Head of caudate nucleus (tissue), 42 donors: ENCODE results near the gene CLN6.

Experiments used
- DNase-seq, 42 donors: peaks; one replicate each; pipeline versions ENCODE4 v3.0.0 to v3.0.0-alpha.2; 2020 to 2021; ENCODE audit warnings: mixed read lengths in 7 of 42
- intact Hi-C: fragments of 100-400 bp; cut with DNase I; formaldehyde crosslinking; loops from one replicate; pipeline ENCODE4 v1.15.0; 2022

CLN6 gene

DNA sequence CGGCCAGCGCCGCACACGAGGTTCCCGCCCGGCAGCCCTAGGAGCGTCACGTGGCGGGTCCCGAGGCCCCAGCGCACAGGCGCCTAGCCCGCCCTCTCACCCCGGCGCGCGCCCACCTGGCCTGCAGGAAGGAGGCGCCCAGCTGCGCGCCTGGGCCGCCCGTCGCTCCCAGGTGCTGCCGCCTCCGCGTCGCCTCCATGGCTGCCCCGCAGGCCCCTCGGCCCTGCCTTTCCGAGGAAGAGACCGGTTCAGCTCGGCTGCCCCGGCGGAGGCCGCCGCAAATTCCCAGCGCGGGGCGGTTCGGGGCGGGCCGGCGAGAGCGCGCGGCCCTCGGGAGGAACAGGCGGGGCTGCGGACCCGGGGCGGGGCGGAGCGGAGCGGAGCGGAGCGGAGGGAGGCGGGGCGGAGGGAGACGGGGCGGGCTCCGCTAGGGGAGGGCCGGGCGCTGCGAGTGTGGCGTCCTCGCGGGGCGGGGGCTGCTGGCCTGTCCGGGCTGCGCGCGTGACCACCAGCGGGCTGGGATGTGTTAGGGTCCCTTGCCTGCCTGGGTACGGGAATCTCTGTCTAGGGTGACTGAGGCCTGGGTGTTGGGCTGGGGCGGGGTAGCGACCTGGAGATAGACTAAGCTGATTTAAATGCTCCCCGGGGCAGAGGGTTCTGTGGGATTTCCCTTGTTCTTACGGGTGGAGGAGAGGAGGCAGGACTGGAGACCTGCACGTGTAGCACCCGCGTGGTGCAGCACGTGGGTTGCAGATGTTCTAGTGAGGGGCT lies at the start of gene CLN6:
TSS of gene CLN6 (minus strand) at position 343 of the 771 bp plus-strand sequence. CDS start at position 199, 144 bp downstream.
- DNase-seq, result peak; percentile 63 to 93 (median 88)
- intact Hi-C loops, result no loop called here

DNA sequence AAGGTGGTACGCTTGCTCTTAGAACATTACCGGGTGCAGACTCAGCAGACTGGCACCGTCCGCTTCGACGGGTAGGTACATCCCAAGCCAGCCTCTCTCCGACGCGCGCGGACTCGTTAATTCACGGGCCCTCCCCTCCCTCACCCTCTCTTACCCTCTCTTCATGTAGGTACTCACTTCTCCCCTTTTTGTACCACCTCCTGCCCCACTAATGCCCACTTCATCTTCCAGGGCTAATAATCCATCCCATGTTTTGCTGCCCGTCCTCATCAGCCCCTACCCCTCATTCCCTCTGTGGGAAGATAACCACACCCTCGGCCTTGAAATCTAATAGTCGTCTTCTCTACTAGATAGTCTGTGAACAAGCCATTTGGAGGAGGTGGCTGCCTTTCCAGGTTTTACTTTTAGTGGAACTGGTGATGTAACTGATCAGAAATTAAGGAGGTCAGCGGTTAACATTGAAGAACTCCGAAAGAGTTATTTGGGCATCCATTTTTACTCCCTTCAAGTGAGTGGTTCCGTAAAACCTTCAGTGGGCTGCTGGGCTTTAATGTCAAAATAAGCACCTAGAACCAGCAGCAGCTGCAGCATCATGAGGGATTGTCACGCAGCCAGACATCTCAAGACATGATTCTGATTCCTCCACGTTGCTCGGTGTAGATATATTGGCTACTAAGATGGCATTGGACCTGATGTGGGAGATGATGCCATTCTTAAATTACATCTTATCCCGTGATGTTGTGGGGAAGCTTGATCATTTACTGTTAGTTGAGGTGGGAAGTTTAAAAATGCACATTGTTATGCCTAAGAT lies 49.3 kb upstream of the CLN6 start:
- intact Hi-C loops, result loop anchor here (2.0 kb wide), 1 partner anchor 22 kb away; no protein-coding TSS in a partner anchor
- peak in 10 of 42 donors; percentile 12 to 55 (median 26) for DNase-seq

DNA sequence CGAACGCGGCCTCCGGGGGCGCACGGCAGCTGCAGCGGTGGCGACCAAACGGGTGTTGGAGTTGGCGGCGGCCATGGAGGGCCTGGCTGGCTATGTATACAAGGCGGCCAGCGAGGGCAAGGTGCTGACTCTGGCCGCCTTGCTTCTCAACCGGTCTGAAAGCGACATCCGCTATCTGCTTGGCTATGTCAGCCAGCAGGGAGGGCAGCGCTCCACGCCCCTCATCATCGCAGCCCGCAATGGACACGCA lies 48.7 kb upstream of the CLN6 start:
- peak in 6 of 42 donors; percentile 28 to 64 (median 60) for DNase-seq
- intact Hi-C loops, result loop anchor here (2.0 kb wide), 1 partner anchor 21 kb away; no protein-coding TSS in a partner anchor

DNA sequence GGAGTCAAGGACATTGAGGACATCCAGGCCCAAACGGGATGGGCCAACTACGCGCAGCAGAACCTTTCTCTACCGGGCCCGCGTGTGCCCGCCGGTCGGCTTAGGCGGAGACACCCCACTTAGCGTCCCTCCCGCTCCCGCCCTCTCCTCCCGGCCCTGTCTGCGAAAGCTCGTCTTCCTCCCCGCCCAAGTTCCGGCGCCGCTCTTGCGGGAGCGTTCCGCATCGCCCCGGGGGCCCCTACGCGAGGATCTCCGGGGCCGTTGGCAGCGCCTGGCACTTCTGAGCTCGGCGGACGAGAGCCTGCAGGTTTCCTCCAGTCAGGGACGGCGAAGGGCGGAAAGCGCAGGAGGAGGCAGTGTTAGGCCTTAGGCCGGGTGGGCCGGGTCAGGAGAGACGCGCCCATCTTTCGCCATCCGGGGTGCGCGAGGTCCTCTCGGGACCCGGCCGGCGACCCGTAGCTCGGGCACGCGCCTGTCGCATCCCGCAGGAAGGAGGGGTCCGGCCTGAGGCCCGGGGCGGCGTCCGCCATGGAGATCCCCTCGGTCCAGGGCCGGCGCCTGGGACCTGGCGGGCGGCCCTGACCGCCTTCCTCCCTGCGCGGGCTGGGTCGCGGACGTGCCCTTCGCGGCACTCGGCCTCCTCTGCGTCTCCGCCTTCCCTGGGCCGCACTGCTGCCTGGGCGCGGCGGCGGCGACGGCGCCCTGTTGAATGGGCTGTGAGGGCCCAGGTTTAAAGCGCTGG lies 48.2 kb upstream of the CLN6 start, which contains the start of gene FEM1B:
TSS of gene FEM1B (plus strand) at position 143 of the 742 bp plus-strand sequence. CDS start 673 bp downstream, outside the sequence.
- DNase-seq, result peak; percentile 79 to 97 (median 92)
- intact Hi-C loops, result loop anchor here (2.0 kb wide), 1 partner anchor 21 kb away; no protein-coding TSS in a partner anchor

DNA sequence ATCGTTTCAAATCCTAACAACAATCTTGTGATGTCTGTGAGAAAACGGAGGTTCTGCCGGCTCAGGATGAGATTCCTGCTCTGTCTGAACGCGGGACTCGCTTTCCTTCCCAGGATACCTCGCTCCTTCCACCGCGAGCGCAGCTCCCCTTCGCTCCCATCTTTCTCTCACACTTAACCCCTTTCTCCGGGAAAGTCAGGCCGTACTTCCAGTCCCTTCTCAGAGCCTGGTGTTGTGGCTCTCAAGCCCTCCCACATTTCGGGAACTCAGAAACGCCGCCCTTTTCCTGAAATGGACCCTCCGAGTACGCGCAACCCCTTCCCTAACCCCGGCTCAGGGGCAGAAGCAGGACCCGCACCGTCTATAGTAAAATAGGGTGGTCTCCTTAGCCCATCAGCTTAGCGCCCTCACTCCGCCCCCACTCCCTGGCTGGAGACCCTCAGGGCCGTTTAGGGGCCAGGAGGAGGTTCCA lies 47.6 kb upstream of the CLN6 start:
- intact Hi-C loops, result no loop called here
- DNase-seq, result peak; percentile 40 to 85 (median 66)

DNA sequence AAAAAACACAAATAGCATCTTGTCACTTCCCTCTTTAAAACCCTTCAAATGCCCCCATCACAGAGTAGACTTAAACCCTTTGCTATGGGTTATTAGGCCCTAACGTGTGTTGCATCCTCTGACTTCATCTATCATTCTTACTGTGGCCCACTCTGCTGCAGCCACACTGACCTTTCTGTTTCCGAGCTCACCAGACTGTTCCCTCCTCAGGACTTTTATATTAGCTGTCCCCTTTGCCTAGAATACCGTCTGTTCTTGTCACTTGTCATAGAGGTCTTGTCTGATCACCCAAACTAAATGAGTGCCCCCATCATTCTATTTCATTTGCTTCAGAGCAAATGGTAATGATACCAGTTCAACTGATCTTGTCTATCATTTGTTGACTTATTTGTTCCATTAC lies 47.1 kb upstream of the CLN6 start:
- intact Hi-C loops, result no loop called here
- no peak for DNase-seq

DNA sequence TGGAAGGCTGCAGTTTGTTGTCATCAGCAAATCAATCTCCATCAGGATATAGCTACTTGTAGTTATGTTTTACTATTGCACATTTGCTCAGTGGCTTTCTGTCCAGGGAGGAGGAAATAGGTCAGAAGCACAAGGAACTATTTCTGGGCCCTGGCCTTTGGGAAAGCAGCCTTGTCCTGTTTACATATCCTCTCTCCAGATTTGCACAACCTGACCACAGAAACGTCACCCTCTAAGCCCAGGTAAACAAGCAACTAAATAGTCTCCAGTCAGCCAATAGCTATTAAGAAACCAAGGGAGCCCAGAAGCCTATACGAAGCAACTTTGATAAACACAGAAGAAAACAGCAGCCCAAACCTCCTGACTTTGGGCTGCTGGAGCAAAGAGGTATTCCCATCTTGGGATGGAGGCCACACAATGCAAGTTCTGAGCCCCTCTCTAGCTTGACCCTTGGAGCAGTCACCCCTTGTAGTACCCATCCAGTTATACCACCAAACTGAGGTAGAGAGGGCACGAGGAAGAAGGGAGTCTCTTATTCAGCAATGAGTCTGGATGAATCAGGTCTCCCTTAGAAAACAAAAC lies 45.7 kb upstream of the CLN6 start:
- no peak for DNase-seq
- intact Hi-C loops, result no loop called here

DNA sequence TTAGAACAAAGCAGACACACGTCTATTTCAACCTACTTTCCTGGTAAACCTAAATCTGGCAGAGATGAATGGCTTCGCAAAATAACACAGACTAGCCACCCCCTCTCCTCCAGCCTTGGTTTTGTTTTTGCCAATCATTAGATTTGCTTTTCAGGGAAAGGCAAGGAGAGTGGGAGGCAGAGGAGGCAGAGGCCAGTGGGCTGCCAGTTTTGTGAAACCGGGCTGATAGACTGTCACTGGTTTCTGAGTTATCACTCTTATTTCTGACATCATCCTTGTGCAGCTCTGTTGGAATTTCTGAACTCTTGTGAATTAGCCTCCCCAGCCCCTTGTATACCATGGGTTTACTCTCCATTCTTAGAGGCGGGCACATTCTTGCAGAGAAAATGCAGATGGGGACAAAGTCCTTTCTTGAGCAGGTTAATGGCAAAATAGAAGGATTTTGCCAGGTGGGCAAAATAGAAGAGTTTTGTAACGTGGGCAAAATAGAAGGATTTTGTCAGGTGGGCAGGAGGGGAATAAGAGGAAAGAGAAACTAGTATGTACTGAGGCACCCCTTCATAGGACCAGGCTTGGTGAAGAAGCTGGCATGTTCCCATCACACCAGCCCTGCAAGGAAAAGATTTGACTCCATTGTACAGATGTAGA lies 44.8 kb upstream of the CLN6 start:
- intact Hi-C loops, result no loop called here
- DNase-seq, result peak in 1 of 42 donors; percentile 48

DNA sequence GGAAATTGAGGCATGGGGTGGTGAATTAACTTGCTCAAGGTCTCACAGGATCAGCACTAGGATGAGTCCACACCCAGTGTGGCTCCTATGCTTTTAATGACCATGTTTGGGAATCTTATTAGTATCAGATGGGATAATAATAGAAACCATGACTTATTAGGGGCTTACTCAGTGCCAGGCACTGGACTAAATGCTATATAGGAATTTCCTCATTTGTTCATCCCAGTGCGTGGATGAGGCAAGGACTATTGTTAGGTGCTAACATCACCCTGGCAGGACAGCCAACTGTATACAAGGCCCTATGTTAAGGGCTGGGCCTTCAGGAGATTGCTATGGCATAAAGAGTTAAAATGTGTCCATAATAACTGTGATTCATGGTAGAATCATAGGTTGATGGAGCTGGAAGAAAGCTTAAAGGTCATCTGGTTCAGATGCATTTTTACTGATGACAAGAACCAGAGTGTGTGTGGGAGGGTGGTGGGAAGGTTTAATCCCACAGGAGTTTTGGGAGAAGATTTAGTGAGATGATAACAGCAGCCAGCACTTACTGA lies 43.3 kb upstream of the CLN6 start:
- no peak for DNase-seq
- intact Hi-C loops, result no loop called here

DNA sequence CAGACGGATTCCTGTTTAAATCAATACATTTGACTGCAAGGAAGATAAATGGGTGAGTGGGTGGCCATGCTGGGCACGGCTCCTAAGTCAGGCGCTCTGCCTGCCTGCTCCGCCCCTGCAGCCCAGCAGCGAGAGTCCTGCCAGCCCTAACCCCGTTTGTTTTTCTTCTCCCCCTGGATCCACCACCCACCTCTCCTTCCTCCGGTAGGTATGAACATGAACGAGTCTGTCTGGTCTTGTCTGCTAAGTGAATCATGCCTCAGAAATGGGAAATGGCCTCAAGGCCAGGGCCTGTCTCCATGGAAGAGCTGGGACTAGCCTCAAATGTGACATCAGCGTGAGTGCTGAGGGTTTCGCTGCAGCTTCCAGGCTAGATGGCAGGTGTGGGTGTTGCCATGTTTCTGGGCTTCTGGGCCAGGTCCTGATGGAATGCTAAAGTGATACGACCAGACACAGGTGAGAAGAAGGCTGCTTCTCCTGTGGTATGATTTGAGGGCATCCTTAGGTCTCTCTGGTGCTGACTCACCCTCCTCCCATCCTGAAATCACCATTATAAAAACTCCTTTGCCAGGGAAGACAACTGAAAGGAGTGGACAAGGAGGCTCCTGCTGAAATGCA lies 42.4 kb upstream of the CLN6 start:
- DNase-seq, result peak in 19 of 42 donors; percentile 22 to 64 (median 42)
- intact Hi-C loops, result no loop called here

DNA sequence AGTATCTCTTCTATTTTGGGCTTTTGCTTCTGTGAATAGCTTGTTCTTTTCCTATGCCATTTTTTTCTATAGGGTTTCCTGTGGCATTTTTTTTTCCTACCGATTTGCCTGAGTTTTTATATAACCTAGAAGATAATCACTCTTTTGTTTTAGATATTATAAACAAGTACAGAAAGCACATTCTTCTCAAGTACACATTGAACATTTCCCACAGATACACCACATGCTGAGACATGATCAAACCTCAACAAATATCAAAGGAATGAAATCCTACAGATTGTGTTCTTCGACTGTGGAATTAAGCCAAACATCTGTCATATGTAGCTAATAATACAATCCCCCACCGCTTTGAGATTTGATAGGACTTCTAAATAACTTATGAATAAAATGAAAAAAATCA lies 38.9 kb upstream of the CLN6 start:
- DNase-seq, result no peak
- intact Hi-C loops, result no loop called here

DNA sequence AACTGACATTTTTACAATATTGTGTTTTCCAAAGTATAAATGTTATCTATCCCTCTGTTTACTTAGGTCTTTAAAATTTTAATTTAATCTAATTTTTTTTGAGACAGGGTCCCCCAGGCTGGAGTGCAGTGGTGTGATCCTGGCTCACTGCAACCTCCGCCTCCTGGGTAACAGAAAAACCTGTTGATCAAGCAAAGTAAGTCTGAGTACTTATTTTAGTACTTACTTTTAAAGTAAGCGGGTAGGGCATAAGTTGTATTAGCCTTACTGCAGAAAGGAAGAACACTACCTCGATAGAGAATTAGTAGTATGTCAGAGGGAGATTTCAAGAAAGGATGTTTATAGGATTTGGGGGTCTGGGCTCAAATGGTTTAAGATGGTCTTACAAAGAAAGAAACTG lies 36.1 kb upstream of the CLN6 start:
- DNase-seq, result no peak
- intact Hi-C loops, result no loop called here

DNA sequence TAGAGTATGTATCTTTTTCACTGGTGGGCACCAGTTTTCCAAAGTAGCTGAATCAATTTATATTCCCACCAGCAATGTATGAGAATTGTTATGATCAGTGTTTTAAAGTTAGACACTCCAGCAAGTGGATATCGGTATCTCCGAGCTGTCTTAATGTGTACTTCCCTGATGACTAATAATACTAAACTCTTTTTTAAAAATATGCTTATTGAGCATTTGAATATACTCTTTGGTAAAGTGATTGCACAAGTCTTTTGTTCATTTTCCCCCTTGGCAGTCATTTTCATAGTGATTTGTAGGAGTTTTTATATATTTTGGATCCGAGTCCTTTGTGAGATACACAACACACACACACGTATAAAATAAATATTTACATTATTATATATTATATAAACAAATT lies 35.6 kb upstream of the CLN6 start:
- intact Hi-C loops, result no loop called here

DNA sequence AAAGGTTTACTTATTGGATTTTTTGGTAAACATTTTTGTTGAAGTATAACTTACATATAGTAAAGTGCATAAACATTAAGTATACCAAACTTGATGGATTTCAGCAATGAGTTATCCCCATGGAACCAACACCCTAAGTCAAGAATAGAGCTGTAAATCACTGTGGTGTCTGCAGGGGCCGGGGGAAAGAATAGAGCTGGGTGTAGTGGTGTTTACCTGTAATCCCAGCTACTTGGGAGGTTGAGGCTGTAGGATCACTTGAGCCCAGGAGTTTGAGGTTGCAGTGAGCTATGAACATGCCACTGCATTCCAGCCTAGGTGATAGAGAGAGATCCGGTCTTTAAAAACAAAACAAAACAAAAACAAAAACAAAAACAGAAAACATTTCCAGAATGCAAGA lies 34.8 kb upstream of the CLN6 start:
- DNase-seq, result no peak
- intact Hi-C loops, result no loop called here

More for the DNA sequence above, 35.6 kb upstream of the CLN6 start:
- no peak for DNase-seq

DNA sequence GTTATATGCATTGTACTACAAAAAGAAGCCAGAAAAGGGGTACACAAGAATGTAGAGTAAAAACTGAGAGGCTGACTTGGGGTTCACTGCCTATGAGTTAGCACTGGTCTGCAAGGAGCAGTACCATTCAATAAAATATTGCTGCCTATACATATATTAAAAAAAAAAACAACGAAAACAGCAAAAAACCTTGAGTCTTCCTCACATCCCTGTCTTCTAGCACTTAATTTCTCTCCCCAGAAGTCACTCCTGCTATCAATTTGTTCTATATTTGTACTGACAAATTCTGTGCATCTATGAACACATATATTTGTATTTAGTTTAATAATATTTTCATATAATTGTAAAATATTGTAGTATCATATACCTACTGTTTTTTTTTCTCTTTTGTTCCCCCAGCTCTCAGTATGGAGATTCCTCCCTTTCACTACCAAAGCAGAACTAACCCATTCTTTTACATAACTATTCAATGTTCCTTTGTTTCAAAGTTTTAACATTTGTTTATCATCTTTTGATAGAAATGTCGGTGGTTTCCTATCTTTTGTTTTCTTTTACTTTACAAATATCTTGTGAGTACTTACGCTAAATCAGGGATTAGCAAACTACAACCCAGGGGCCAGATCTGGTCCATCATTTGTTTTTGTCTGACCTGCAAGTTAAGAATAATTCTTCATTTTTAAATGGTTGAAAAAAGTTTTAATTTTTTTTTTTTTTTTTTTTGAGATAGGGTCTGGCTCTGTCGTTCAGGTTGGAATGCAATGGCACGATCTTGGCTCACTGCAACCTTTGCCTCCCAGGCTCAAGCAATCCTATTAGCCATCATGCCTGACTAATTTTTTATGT lies 33.2 kb upstream of the CLN6 start:
- DNase-seq, result no peak
- intact Hi-C loops, result no loop called here

DNA sequence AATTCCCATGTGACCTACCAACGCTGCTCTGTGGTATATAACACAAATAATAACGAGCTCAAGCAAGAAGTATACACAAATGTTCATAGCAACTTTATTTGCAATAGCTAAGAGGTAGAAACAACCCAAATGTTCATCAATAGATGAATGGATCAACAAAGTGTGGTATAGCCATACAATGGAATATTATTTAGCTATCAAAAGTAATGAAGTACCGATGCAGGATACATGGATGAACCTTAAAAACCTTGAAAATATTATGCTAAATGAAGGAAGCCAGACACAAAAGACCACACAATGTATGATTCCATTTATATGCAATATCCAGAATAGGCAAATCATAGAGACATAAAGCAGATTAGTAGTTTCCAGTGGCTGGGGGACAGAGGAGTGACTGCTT lies 32.5 kb upstream of the CLN6 start:
- no peak for DNase-seq
- intact Hi-C loops, result no loop called here

DNA sequence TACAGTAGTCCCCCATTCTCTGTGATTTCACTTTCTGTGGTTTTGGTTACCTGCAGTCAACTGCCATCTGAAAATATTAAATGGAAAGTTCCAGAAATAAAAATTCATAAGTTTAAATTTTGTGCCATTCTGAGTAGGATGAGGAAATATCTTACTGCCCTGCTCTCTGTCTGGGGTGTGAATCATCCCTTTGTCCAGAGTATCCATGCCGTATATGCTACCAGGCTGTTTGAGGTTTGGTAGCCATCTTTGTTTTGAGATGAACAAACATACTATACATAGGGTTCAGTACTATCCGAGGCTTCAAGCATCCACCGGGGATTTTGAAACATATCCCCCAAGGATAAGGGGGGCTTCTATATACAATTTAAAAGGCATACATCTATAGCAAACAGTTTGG lies 31.7 kb upstream of the CLN6 start:
- DNase-seq, result no peak

More for the DNA sequence above, 31.7 kb upstream of the CLN6 start:
- intact Hi-C loops, result no loop called here
